Nephron progenitor cell (in vitro differentiated cells): ENCODE data around the gene LILRB2.

ENCODE experiments used
- DNase-seq: peaks from one replicate; pipeline ENCODE4 v3.0.0; 2021
- H3K27ac Mint-ChIP-seq: 2 replicates; pipeline ENCODE4 v1.8.0; 2021; ENCODE audit warnings: mild to moderate bottlenecking, moderate library complexity, mixed read lengths
- H3K27me3 Mint-ChIP-seq: 2 replicates; pipeline ENCODE4 v1.8.0; 2021; ENCODE audit warnings: mild to moderate bottlenecking, low read depth, mixed read lengths; ENCODE audit not compliant: poor library complexity
- H3K36me3 Mint-ChIP-seq: 2 replicates; pipeline ENCODE4 v1.8.0; 2021; ENCODE audit warnings: low read depth, mixed read lengths
- H3K4me1 Mint-ChIP-seq: 2 replicates; pipeline ENCODE4 v1.8.0; 2021; ENCODE audit warnings: mixed read lengths
- H3K4me3 Mint-ChIP-seq: 2 replicates; pipeline ENCODE4 v1.8.0; 2021; ENCODE audit warnings: mild to moderate bottlenecking, moderate library complexity, mixed read lengths
- H3K9me3 Mint-ChIP-seq: 2 replicates; pipeline ENCODE4 v1.8.0; 2021; ENCODE audit warnings: mild to moderate bottlenecking, moderate library complexity, mixed read lengths
- TF ChIP-seq, protein P1 (sequence below): fragments of 200-600 bp; sonication (generic); IDR thresholded peaks from 2 replicates; pipeline ENCODE4 v1.5.0; 2021; ENCODE audit warnings: antibody characterized with exemption

Gene LILRB2

DNA sequence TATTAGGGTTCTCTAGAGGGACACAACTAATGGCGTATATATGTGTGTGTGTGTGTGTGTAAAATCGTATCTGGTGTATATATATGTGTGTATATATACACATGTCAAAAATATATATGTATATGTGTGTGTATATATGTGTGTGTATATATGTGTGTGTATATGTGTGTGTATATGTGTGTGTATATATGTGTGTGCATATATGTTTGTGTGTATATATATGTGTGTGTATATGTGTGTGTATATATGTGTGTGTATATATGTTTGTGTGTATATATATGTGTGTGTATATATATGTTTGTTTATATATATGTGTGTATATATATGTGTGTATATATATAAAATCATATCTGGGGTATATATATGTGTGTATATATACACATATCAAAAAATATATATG lies 18.4 kb downstream of the LILRB2 start:
- Mint-ChIP-seq H3K4me3 (no peak overlapping the region), H3K4me1 (no peaks in the 10 kb centered on the region), H3K36me3 (no peaks in the 10 kb centered on the region), H3K9me3 (no peaks in the 10 kb centered on the region), H3K27me3 (peaks cover 17% of the 10 kb centered on the region), H3K27ac (no peak overlapping the region)
- TF ChIP-seq, protein P1, sequence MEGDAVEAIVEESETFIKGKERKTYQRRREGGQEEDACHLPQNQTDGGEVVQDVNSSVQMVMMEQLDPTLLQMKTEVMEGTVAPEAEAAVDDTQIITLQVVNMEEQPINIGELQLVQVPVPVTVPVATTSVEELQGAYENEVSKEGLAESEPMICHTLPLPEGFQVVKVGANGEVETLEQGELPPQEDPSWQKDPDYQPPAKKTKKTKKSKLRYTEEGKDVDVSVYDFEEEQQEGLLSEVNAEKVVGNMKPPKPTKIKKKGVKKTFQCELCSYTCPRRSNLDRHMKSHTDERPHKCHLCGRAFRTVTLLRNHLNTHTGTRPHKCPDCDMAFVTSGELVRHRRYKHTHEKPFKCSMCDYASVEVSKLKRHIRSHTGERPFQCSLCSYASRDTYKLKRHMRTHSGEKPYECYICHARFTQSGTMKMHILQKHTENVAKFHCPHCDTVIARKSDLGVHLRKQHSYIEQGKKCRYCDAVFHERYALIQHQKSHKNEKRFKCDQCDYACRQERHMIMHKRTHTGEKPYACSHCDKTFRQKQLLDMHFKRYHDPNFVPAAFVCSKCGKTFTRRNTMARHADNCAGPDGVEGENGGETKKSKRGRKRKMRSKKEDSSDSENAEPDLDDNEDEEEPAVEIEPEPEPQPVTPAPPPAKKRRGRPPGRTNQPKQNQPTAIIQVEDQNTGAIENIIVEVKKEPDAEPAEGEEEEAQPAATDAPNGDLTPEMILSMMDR: no peak
- DNase-seq: no peak

GRCh38 chr19:54262066-54262465 lies 18.8 kb downstream of the LILRB2 start:
- Mint-ChIP-seq H3K27me3 (peaks cover 18% of the 10 kb centered on the region), H3K4me3 (no peak overlapping the region), H3K36me3 (no peaks in the 10 kb centered on the region), H3K4me1 (no peaks in the 10 kb centered on the region), H3K27ac (no peak overlapping the region), H3K9me3 (no peaks in the 10 kb centered on the region)
- no peak for DNase-seq
- TF ChIP-seq, protein P1: no peak

- no peaks in the 10 kb centered on the region for H3K36me3 Mint-ChIP-seq
- peaks cover 16% of the 10 kb centered on the region for H3K27me3 Mint-ChIP-seq
- H3K27ac Mint-ChIP-seq: no peak within 1 kb of the TSS
- H3K4me1 Mint-ChIP-seq: peaks cover 11% of the 10 kb centered on the region
- TF ChIP-seq, protein P1: no peak
- no peak within 1 kb of the TSS for H3K4me3 Mint-ChIP-seq
- DNase-seq: no peak
- H3K9me3 Mint-ChIP-seq: no peaks in the 10 kb centered on the region
These were observed 23.8 kb downstream of the LILRB2 start, which contains the start of gene LILRB5 for GRCh38 chr19:54257116-54257480. TSS of gene LILRB5 (minus strand) at chr19:54257273. CDS start at chr19:54257193, 80 bp downstream.

- Mint-ChIP-seq H3K4me3 (no peak overlapping the region), H3K27me3 (peaks cover 16% of the 10 kb centered on the region), H3K27ac (no peak overlapping the region), H3K9me3 (no peaks in the 10 kb centered on the region), H3K36me3 (no peaks in the 10 kb centered on the region), H3K4me1 (peaks cover 11% of the 10 kb centered on the region)
- DNase-seq: no peak
- TF ChIP-seq, protein P1: no peak
These were observed 24.4 kb downstream of the LILRB2 start for GRCh38 chr19:54256250-54257115.

DNA sequence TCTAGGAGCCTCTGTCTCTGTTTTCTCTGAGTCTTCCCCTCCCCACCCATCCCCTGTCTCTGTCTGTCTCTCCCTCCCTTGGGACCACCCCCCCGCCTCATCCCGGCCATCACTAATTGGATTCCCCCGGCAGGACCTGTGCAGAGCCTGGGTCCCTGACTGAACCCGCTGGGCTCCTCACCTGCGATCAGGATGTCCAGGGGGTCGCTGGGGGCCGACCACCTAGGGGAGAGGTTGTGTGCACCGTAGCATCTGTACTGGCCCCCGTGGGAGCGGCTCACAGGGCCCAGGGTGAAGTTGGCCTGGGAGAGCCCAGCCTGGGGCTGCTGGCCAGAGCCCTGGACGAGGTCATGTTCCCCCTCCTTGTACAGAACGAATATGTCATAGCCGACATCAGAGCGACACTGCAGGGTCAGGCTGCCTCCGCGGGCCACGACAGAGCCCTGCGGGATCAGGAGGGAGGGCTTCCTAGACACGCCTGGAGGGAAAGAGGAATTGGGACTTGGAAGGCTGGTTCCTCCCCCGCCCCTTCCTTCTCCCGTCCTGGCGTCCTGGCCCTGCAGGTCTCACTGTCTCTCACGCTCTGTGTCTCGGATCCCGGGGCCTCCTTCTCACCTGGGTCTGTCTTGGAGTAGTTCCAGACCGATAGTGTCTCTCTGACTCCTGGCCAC lies 25.7 kb downstream of the LILRB2 start:
- H3K4me1 Mint-ChIP-seq: peaks cover 14% of the 10 kb centered on the region
- H3K27me3 Mint-ChIP-seq: peaks cover 12% of the 10 kb centered on the region
- H3K9me3 Mint-ChIP-seq: no peaks in the 10 kb centered on the region
- DNase-seq: no peak
- TF ChIP-seq, protein P1: no peak
- H3K27ac Mint-ChIP-seq: no peak overlapping the region
- H3K4me3 Mint-ChIP-seq: peak overlapping the region; percentile 26
- no peaks in the 10 kb centered on the region for H3K36me3 Mint-ChIP-seq
